Stimulated activated CD4-positive, alpha-beta T cell treated with anti-CD3 and anti-CD28 coated beads, Interleukin-12 subunit alpha, Interleukin-12 subunit beta, amount 100 ng/mL, for 48 hours (primary cell): ENCODE data around the gene KDM5A.
"Not testable (repeated sequence)": the region's sequence is repeated elsewhere in the genome, so short reads cannot be mapped to it uniquely, and the experiment has no call there.

Source experiments
- DNase-seq, 3 donors: peaks; one replicate each; pipeline ENCODE4 v3.0.0-alpha.2; 2020; ENCODE audit warnings: low read depth in 2 of 3, low spot score in 1 of 3

Gene KDM5A

GRCh38 chr12:389142-390096, at the start of gene KDM5A:
Gene KDM5A, minus strand, starts transcription at chr12:389320. Its CDS starts 229 bp downstream, at chr12:389091.
- DNase-seq = peak; percentile 78 to 87 (median 83)

DNA sequence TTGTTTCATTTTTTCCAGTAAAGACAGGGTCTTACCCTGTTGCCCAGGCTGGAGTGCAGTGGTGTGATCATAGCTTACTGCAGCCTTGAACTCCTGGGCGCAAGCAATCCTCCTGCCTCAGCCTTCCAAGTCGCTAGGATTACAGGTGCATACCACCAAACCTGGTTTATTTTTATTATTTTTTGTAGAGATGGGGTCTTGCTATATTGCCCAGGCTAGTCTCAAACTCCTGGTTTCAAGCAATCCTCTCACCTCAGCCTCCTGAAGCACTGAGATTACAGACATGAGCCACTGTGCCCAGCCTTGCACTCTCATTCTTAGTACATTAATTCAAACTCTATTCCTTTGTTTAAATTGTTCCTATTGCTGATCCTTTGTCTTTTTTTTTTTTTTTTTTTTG, 46.6 kb upstream of the KDM5A start:
- not testable (repeated sequence) for DNase-seq

- no peak for DNase-seq
These were observed 33.4 kb upstream of the KDM5A start for GRCh38 chr12:422526-422925.

DNA sequence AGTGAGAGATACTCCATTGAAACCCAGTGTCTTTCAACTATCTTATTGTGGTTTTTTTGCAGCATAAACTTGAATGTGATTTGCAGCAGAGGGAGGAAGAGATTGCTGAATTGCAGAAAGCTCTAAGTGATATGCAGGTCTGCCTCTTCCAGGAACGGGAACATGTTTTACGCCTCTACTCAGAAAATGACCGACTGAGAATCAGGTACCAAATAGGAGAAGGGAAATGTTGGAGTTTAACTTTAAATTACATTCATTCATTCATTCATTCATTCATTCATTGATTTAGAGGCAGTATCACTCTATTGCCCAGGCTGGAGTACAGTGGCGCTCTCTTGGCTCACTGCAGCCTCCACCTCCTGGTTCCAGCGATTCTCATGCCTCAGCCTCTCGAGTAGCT, 29.3 kb upstream of the KDM5A start:
- DNase-seq = no peak

DNA sequence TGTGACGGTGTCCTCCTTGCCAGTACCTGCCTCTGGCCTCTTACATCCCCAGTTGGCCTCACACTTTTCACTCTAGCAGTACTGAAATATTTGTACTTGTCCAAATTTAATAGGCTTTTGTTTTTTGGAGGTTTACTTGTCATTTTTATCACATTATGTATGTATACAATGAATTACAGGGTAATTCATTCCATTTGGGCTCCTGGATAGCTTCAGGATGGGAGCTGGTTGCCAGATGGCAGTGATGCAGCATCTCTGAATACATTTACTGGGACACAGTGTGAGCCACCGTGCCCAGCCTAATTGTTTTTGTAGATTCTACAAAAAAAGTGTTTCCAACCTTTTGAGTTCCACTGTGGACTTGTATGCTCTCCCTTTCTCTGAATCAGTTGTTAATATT, 25.7 kb upstream of the KDM5A start:
- DNase-seq = no peak

- DNase-seq = no peak
These were observed 12.9 kb upstream of the KDM5A start for GRCh38 chr12:402029-402389.

DNA sequence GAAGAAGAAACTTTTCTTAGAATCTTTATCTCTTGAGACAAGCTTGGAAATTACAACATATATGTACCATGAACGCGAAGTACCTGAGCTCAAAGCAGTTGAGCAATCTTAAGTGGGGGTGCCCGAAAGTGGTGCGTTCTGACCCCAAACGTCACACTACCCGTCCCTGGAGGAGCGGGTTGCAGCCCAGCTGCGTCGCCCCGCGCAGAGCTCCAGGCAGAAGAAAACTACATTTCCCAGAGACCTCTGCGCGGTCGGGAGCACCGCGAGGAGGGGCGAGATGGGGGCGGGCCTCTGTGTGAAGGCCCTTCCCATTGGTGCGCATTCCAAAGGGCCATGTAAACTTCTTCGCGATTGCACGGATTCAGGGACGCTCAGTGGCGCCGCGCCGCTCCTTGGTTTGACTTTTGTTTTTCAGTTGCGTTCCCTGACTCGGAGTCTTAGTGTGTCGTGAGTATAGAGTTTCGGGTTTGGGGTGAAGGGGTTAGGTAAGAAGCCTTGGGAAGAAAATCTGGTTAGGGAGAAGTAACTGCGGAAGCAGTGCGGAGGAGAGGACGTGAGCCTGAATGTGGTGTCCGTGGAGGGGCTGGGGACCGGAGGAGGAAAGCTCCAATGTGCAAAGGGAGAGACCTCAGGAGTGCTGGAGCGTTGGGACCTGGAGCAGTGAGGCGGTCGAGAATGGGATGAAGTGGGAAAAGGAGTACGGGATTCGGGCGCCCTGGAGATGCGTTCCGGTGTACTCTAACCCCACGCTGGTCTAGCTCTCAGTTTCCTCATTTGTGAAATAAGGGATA, 12.3 kb upstream of the KDM5A start, which contains the start of gene CCDC77:
TSS of gene CCDC77 (plus strand) at position 410 of the 794 bp plus-strand sequence. CDS start 7,740 bp downstream, outside the sequence.
- peak; percentile 86 to 97 (median 91) for DNase-seq

GRCh38 chr12:400828-401227, 11.7 kb upstream of the KDM5A start:
- no peak for DNase-seq

DNA sequence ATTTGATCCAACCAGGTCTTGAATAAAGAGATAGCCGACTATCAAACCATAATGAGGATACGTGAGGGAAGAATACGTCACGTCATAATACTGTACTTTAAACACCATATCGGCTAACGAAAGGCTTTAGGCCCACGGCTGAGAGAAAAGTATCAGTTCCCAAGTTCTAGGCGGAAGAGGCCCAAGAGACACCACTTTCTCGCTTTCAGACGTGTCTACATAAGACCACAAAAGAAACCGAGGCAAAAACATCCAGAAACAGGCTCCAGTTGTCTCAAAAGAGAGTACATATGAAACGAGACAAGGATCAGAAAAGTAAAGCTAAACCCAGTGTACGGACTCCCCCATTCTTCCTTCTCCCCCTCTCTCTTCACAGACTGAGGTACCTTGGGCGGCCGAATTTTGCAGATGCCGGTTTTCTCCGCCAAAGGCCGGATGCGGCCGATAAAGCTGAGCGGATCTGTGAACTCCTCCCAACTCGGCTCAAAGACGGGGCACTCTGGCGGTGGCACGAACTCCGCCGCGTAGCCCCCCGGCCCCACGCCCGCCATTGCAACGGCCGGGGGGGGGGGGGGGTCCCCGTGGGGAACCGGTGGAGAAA, 479 bp downstream of the KDM5A start:
- DNase-seq = peak; percentile 3 to 23 (median 15)

GRCh38 chr12:388012-388411, 1.1 kb downstream of the KDM5A start:
- DNase-seq = no peak

DNA sequence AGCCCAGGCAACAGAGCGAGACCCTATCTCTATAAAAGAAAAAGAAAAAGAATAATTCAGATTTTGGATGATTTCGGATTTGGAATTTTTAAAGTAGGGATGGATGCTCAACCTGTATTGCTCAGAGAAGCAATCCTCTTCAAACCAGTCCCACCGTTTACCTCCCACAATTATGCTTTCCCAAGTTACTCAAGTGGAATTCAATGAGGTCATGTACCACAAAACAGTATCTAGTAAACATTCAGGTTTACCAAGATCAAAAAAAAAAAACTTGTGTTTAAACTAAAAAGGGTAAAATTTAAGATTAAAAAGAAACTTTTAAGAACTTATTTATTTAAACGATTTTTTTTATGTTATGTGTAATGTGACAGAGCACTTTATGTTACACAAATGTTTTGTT, 2.5 kb downstream of the KDM5A start:
- no peak for DNase-seq

GRCh38 chr12:370739-371485, 18.2 kb downstream of the KDM5A start:
- not testable (repeated sequence) for DNase-seq

DNA sequence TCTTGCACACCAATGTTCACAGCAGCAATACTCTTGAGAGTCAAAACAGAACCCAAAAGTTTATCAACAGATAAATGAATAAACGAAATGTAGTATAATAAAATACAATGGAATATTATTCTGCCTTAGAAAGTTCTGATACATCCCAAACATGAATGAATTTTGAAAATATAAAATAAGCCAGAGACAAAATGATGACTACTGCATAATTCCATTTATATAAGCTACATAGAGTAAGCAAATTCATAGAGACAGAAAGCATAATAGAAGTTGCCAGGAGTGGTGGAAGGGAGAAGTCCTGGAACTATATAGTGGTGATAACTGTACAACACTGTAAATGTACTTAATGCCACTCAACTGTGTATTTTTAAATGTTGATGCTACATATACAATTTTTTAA, 21.1 kb downstream of the KDM5A start:
- DNase-seq = no peak

GRCh38 chr12:366820-367219, 22.3 kb downstream of the KDM5A start:
- no peak for DNase-seq

DNA sequence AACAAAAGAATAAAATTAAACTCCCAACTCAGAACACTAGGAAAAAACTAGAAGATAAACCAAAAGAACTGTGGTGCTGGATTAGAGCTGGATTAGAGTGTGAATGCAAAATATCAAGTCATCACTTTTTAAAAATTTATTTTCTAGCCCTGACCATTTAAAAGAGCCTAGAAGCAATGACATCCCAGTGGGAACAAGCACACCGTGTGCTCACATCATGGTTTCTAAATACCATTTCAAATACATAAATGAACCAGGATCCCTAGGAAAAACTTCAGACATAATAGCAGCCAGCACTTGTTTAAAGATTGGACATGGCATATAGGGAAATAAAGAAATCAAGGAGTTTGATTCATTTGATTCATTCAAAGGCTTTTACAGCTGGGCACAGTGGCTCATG, 30.0 kb downstream of the KDM5A start:
- DNase-seq = no peak

DNA sequence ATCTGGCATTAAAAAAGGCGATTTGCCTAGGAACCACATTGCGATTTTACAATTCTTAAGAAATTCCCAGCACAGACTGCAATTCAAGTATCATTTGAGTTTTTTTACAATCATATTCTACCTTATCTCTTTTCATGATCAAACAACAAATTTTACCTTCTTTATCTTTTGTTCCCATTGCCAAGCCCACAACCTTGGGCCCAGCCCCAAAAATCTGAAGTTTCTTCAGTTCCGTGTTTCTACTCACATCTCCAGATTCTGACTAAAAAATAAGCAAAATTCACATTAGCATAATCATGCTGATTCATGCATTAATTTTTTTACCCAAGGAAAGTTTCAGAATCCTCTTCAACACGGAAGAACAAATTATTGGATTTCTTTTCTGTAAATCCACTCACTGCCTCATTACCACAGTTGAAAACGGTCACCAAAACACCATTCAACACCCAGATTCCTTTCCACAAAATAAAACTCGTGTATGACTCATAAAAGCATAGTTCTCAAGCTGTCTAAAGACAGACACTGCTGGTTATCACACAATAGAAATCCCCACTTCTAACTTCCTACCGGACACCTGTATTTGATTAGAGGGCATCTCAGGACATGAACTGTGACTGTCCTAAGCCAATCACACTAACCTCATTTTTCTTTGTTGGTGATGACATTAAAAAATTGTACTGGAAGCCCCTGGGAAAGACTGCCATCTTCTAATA, 32.7 kb downstream of the KDM5A start:
- DNase-seq = no peak

DNA sequence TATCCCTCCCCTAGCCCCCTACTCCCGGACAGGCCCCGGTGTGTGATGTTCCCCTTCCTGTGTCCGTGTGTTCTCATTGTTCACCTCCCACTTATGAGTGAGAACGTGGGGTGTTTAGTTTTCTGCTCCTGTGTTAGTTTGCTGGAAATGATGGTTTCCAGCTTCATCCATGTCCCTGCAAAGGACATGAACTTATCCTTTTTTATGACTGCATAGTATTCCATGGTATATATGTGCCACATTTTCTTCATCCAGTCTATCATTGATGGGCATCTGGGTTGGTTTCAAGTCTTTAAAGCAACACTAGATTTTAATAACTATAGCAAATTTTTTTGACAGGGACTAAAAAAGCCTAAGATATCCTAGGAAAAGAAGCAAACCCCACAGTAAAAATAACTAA, 37.9 kb downstream of the KDM5A start:
- not testable (repeated sequence) for DNase-seq

DNA sequence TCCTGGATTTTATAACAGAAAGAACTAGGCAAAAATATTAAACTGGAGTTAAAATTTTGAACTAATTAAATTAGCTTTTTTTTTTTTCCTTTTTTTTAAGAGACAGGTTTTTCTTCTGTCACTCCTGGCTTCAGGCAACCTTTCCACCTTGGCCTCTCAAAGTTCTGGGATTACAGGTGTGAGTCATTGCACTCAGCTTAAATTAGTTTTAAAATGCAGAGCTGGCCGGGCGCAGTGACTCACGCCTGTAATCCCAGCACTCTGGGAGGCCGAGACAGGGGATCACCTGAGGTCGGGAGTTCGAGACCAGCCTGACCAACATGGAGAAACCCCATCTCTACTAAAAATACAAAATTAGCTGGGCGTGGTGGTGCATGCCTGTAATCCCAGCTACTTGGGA, 39.5 kb downstream of the KDM5A start:
- not testable (repeated sequence) for DNase-seq

DNA sequence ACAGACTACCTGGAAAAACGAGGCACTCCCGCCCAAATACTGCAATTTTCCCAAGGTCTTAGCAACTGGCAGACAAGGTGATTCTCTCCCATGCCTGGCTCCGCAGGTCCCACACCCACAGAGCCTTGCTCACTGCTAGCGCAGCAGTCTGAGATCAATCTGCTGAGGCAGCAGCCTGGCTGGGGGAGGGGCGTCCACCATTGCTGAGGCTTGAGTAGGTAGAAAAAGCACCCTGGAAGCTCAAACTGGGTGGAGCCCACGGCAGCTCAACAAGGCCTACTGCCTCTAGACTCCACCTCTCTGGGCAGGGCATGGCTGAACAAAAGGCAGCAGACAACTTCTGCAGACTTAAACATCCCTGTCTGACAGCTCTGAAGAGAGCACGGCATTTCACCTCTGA, 46.1 kb downstream of the KDM5A start:
- not testable (repeated sequence) for DNase-seq

DNA sequence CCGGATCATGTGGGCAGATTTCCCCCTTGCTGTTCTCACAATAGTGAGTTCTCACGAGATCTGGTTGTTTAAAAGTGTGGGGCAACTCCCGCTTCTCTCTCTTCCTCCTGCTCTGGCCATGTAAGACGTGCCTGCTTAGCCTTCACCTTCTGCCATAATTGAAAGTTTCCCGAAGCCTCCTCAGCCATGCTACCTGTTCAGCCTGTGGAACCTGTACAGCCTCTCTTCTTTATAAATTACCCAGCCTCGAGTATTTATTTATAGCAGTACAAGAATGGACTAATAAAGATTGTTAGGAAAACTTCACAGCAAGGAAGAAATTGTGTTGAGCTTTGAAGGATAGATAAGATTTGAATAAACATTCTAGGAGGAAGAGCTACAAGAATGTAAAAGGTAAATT, 52.1 kb downstream of the KDM5A start:
- DNase-seq = no peak
